PC-9 (cell line): Measurements from ENCODE around the gene SUGCT.

Experiments used
- EZH2 ChIP-seq: fragments of 200-600 bp; sonication (generic); IDR thresholded peaks from 2 replicates; pipeline ENCODE4 v1.8.0; 2017; ENCODE audit warnings: antibody characterized with exemption, low read depth
- TF ChIP-seq, protein P1 (sequence below): fragments of 200-600 bp; sonication (generic); conservative IDR thresholded peaks from 2 replicates; pipeline ENCODE4 v1.6.1; 2017; ENCODE audit warnings: mixed run types, antibody characterized with exemption, mild to moderate bottlenecking, moderate library complexity

DNA sequence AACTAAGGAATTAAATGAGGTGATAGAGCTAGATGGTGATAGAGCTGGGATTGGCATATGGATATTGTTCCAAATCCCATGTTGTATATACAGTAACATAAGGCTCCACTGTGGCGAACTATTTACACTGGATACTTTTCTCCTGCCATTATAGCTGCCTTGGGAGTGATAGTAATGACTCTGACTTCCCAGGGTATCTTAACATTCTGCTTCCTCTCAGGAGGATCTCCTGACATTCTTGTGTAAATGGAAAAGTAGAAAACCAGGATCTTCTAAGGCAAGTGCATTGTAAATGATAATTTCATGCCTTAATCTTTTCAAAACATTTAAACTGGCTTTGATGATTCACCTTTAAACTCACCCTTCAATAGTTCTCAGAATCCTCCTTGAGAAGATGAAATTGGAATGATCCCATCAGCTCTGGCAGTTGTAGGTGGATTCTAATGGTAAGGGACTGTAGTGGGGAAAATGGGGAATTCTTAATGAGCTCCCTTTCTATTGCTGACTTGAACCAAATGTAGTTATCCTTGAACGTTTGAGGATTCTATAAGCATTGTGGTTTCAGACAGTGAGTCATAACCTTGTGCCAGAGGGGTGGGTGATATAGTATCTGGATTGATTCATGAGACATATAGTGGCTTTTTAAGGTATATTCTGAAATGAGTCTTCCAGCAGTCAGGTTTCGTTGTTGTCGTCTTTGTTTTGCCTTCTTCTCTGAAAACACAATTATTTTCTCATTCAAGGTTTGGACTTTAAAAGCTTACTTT is 450.0 kb downstream of the SUGCT start:
- TF ChIP-seq EZH2, result no peak
- TF ChIP-seq, protein P1, sequence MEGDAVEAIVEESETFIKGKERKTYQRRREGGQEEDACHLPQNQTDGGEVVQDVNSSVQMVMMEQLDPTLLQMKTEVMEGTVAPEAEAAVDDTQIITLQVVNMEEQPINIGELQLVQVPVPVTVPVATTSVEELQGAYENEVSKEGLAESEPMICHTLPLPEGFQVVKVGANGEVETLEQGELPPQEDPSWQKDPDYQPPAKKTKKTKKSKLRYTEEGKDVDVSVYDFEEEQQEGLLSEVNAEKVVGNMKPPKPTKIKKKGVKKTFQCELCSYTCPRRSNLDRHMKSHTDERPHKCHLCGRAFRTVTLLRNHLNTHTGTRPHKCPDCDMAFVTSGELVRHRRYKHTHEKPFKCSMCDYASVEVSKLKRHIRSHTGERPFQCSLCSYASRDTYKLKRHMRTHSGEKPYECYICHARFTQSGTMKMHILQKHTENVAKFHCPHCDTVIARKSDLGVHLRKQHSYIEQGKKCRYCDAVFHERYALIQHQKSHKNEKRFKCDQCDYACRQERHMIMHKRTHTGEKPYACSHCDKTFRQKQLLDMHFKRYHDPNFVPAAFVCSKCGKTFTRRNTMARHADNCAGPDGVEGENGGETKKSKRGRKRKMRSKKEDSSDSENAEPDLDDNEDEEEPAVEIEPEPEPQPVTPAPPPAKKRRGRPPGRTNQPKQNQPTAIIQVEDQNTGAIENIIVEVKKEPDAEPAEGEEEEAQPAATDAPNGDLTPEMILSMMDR, result no peak
